Epidermal melanocyte (primary cell): ENCODE data around the gene C2CD4A.

Experiments used
- DNase-seq: peaks from one replicate; pipeline ENCODE4 v3.0.0; 2011; ENCODE audit warnings: low spot score; ENCODE audit not compliant: insufficient read length

C2CD4A gene

GRCh38 chr15:62103431-62103830 lies 36.7 kb downstream of the C2CD4A start:
- DNase-seq: no peak

- no peak for DNase-seq
Measured at GRCh38 chr15:62104401-62104800, 37.6 kb downstream of the C2CD4A start.

GRCh38 chr15:62104846-62105245 lies 38.1 kb downstream of the C2CD4A start:
- no peak for DNase-seq

- no peak for DNase-seq
Measured at GRCh38 chr15:62105266-62105665, 38.5 kb downstream of the C2CD4A start.

GRCh38 chr15:62106096-62106495 lies 39.3 kb downstream of the C2CD4A start:
- DNase-seq: no peak

- no peak for DNase-seq
Measured at GRCh38 chr15:62107571-62108121, 40.9 kb downstream of the C2CD4A start.

- no peak for DNase-seq
Measured at GRCh38 chr15:62108411-62108810, 41.6 kb downstream of the C2CD4A start.

- DNase-seq: no peak
Measured at GRCh38 chr15:62109437-62109836, 42.7 kb downstream of the C2CD4A start.

GRCh38 chr15:62109982-62110851 lies 43.4 kb downstream of the C2CD4A start:
- no peak for DNase-seq

- DNase-seq: no peak
Measured at GRCh38 chr15:62112081-62112480, 45.3 kb downstream of the C2CD4A start.

- no peak for DNase-seq
Measured at GRCh38 chr15:62112616-62113593, 46.1 kb downstream of the C2CD4A start.

GRCh38 chr15:62115847-62116246 lies 49.1 kb downstream of the C2CD4A start:
- DNase-seq: no peak

- no peak for DNase-seq
Measured at GRCh38 chr15:62118520-62119226, 51.9 kb downstream of the C2CD4A start.

- peak; percentile 24 for DNase-seq
Measured at GRCh38 chr15:62119227-62119864, 52.6 kb downstream of the C2CD4A start.

GRCh38 chr15:62119874-62120273 lies 53.1 kb downstream of the C2CD4A start:
- DNase-seq: no peak
